GM12872 (cell line): ENCODE measurements around the gene ATP6V0A4.

Experiments used
- TF ChIP-seq, protein P1 (sequence below): IDR thresholded peaks from 3 replicates; pipeline ENCODE4 v1.5.1; 2011; ENCODE audit warnings: low read depth, mild to moderate bottlenecking, low read length, moderate library complexity; ENCODE audit not compliant: insufficient read depth

The ATP6V0A4 gene

DNA sequence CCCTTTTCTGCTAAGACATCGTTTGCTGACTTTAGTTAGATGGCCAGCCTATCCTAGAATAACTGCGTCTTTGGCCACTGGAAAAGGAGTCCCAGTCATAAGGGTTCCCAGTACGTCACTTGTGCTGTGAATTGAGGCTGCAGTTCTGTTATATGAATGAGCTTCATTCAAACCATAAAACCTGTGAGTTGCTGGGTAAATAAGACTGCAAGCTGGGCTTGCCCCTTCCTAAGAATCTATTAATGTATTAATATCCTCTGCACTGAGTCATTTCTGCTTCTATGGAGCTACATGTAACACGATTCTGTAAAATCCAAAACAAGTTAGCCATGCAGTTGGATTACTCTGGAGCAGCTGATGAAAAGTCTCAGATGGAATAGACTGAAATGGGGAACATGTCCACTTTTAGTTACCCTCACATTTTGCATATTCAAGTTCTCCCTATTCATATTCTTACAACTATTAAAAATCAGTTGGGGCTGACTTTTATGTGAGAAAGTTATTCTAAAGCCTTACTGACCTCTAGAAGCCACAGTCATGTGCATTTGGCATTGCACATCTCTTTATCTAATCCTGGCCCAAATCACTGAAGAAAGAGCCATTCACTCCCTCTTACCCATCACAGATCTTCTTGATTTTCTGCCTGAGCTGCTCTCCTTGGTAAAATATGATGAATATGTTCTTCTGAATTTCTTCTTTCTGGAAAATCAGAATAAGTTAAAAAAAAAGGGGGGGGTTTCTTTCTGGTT is 42.0 kb downstream of the ATP6V0A4 start:
- TF ChIP-seq, protein P1, sequence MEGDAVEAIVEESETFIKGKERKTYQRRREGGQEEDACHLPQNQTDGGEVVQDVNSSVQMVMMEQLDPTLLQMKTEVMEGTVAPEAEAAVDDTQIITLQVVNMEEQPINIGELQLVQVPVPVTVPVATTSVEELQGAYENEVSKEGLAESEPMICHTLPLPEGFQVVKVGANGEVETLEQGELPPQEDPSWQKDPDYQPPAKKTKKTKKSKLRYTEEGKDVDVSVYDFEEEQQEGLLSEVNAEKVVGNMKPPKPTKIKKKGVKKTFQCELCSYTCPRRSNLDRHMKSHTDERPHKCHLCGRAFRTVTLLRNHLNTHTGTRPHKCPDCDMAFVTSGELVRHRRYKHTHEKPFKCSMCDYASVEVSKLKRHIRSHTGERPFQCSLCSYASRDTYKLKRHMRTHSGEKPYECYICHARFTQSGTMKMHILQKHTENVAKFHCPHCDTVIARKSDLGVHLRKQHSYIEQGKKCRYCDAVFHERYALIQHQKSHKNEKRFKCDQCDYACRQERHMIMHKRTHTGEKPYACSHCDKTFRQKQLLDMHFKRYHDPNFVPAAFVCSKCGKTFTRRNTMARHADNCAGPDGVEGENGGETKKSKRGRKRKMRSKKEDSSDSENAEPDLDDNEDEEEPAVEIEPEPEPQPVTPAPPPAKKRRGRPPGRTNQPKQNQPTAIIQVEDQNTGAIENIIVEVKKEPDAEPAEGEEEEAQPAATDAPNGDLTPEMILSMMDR = no peak

DNA sequence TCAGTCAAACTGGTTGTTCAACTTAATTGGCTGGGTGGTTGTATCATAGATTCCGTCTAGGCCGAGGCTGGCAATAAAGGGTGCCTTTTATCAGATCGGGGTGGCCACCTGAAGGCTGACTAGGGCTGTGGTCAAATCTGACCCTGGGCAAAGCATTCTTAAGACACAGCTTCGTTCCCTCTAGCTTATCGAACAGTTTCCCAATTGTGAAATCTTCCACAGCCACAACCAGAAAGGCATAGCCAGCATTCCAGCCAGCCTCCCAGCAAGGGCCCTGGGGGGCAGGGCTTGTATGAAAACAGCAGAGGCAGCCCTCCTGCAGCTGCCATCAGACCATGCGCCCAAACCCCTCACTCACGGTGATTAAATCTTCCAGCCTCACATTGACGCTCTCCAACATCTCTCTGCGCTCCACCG is 42.7 kb downstream of the ATP6V0A4 start:
- TF ChIP-seq, protein P1 = no peak

DNA sequence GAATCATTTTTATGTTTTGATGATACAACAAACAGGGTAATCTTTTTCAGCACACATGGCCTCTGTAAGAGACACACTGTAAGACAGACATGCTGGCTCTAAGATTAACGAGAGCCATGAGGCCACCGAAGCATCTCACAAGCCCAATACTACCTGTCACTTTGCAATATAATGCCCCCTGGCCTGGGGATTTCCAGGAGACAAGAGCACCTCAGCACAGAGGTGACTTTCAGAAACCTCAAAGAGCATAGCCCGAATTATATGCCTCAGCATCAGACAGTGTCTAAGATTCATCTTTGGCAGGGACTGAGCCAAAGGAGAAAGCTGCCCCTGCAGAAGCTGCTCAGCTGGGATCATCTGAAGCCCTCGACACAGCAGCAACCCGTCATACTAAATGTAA is 44.4 kb downstream of the ATP6V0A4 start:
- TF ChIP-seq, protein P1 = no peak

DNA sequence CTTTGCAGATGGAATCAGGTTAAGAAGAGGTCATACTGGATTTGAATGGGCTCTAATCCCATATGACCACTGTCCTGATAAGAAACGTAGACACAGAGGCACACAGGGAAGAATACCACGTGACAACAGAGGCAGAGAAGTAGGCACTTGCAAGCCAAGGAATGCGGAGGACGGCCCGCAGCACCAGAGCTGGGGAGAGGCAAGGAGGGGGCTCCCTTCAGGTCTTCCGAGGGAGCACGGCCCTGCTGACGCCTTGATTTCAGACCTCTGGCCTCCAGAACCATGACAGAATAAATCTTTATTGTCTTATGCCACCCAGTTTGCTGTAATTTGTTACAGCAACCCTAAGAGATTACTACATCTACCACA is 44.9 kb downstream of the ATP6V0A4 start:
- TF ChIP-seq, protein P1 = no peak

DNA sequence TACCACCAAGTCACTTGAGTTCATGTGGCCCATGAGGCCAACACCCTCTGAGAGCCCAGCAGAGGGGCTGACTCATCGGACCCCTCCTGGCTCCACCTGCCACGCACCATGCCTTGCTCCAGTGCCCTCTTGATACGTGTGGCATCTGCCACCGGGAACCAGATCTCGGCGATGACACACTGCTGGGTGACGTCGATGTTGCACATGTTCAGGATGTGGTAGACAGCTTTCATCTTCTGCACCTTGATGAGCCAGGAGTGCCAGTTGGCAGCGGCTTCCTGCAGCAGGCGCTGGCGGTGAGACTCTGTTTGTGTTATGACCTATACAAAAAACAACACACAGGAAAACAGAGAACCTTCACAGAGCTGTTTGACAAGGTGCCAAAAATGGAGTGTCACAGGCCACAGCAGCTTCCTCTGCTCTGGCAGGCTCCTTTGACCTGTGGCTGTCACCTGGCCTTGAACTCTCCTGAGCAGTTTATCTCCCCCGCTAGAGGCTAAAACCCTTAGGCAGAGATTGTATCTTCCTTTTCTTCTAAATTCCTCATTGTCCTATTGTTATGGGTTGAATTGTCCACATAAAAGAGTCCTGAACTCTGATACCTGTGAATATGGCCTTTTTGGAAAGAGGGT is 45.4 kb downstream of the ATP6V0A4 start:
- TF ChIP-seq, protein P1 = no peak

DNA sequence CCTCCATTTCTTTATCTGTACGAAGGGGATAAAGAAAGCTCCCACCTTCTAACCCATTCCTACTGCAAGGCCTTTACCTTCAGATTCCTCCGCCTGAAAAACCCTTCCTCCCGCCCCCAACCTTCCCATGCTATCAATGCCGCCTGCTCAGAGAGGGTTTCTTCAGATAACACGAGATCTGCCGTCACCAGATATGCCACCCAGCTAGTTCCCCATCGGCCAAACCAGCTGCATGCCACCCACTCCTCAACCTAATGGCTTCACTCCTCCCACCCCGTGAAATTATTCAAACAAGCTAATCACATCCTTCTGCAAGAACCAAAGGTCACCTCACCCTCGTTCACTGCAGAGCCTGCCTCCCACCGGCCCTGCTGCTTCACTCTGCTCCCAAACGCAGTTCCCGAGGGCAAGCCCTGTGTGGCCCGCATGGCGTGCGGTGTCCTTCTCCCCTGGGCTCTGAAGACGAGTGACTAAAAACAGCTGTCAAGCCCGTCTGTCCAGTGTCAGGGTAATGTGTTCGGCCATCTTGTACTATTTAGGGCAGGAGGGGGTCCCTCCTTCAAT is 47.0 kb downstream of the ATP6V0A4 start:
- TF ChIP-seq, protein P1 = no peak

DNA sequence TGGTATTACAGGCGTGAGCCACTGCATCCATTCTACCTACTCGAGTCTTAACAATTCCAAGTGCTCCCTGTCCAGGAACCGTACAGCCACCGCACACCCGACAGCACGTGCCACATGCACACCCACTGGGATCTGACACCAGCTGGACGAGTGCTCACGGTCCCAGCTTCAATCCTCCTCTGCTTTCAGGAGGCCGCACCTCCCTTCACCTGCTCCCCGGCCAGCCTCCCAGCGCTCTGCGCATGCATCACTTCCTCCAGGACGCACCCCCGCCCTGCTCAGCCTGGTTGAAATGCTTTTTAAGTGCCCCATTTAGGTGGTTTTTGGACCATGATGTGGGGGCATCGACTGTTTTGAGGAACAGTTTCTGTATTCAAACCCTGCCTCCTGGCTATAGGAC is 47.5 kb downstream of the ATP6V0A4 start:
- TF ChIP-seq, protein P1 = no peak
